Colonic mucosa (tissue), 4 donors: ENCODE measurements around the gene IGF2R. TPM values are rescaled to one million over a fixed set of nuclear protein-coding genes. Genes with fewer than 3 reads are reported as not detected.

ENCODE experiments used
- DNase-seq: peaks from one replicate; pipeline ENCODE4 v3.0.0-alpha.2; 2020
- H3K27ac ChIP-seq: fragments of 200-600 bp; one replicate; pipeline ENCODE4 v1.8.0; 2021
- H3K27me3 ChIP-seq: fragments of 200-600 bp; one replicate; pipeline ENCODE4 v1.8.0; 2021
- H3K36me3 ChIP-seq: fragments of 200-600 bp; one replicate; pipeline ENCODE4 v1.8.0; 2021
- H3K4me1 ChIP-seq: fragments of 200-600 bp; one replicate; pipeline ENCODE4 v1.8.0; 2021; ENCODE audit warnings: mild to moderate bottlenecking
- H3K4me3 ChIP-seq: fragments of 200-600 bp; one replicate; pipeline ENCODE4 v1.8.0; 2021
- H3K9ac ChIP-seq, 2 donors: one replicate each; pipeline ENCODE4 v1.7.0; 2013; ENCODE audit warnings: control low read depth in 2 of 2, low read depth in 2 of 2, low read length in 2 of 2
- H3K9me3 ChIP-seq: fragments of 200-600 bp; one replicate; pipeline ENCODE4 v1.8.0; 2021
- CTCF ChIP-seq: fragments of 200-600 bp; IDR thresholded peaks from one replicate; pipeline ENCODE4 v1.8.0; 2022; ENCODE audit warnings: antibody characterized with exemption, mild to moderate bottlenecking
- intact Hi-C: fragments of 100-400 bp; cut with DNase I; formaldehyde crosslinking; loops from one replicate; pipeline ENCODE4 v1.14.1; 2022
- total RNA-seq, 2 donors: library from RNA; stranded (reverse); fragmentation: NEBNext Ultra II Directional in 1 of 2; extraction: Animal tissue kit (Norgen Biotek cat#: 25700) in 1 of 2; gene quantifications; one replicate each; pipeline ENCODE4 v1.2.1, GENCODE V29; 2021
- donor health status: healthy.
- donor health status: DM: no; HTN: no; CAD: no.
- donor health status: DM: no; HTN: no; CAD: no.

IGF2R gene
- total RNA-seq, 2 donors from 2014 or later: 73.8 to 84.4 TPM

- Histone ChIP-seq H3K4me1 (no peaks in the 10 kb centered on the region), H3K27me3 (no peaks in the 10 kb centered on the region), H3K27ac (no peak overlapping the region), H3K4me3 (no peak overlapping the region), H3K9me3 (no peaks in the 10 kb centered on the region), H3K36me3 (no peaks in the 10 kb centered on the region), H3K9ac (no peak overlapping the region)
- DNase-seq: no peak
- no peak for TF ChIP-seq CTCF
- intact Hi-C loops: no loop called here
Measured at GRCh38 chr6:160141001-160141726, 172.3 kb downstream of the IGF2R start.

GRCh38 chr6:160142115-160142715, 173.3 kb downstream of the IGF2R start:
- H3K4me1 ChIP-seq: no peaks in the 10 kb centered on the region
- intact Hi-C loops: no loop called here
- H3K27me3 ChIP-seq: no peaks in the 10 kb centered on the region
- DNase-seq: no peak
- H3K36me3 ChIP-seq: no peaks in the 10 kb centered on the region
- H3K4me3 ChIP-seq: no peak overlapping the region
- H3K27ac ChIP-seq: no peak overlapping the region
- no peak overlapping the region for H3K9ac ChIP-seq
- TF ChIP-seq CTCF: no peak
- no peaks in the 10 kb centered on the region for H3K9me3 ChIP-seq

DNA sequence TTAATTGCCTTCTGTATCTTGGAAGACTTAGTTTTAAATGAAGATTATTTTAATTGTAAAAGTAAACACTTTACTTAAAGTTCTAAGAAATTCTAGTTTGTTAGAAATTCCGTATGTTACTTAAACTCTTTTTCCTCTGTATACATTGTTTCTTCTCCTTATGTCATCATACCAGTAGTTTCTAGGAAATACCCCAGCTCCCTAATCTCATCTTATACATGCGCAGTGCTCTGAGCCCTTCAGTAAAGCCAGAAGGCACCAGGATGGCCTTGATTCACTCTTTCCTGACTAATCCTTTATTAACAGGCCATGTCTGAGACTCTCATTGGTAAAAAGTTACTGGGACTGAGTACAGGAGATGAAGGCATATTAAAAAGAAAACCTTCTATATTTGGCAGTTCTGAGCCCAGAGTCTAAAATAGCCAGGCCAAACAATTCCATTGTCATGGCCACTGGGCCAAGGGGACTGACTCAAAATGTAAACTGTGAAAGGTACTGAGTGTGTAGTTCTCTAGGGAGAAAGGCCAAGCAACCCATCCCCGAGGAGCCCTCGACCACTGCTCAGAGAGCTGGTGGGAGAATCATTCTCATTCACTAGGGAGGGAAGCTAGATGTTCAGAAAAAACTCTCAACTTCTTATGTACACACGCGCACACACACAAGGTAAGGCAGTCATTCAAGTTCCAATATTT, 177.7 kb downstream of the IGF2R start:
- intact Hi-C loops: no loop called here
- Histone ChIP-seq H3K9me3 (no peaks in the 10 kb centered on the region), H3K27me3 (no peaks in the 10 kb centered on the region), H3K36me3 (no peaks in the 10 kb centered on the region), H3K9ac (no peak overlapping the region), H3K27ac (no peak overlapping the region), H3K4me1 (no peaks in the 10 kb centered on the region), H3K4me3 (no peak overlapping the region)
- TF ChIP-seq CTCF: no peak
- no peak for DNase-seq

GRCh38 chr6:160147146-160147536, 178.3 kb downstream of the IGF2R start:
- H3K4me1 ChIP-seq: no peaks in the 10 kb centered on the region
- TF ChIP-seq CTCF: no peak
- intact Hi-C loops: no loop called here
- H3K9ac ChIP-seq: no peak overlapping the region
- H3K4me3 ChIP-seq: no peak overlapping the region
- no peak for DNase-seq
- H3K27ac ChIP-seq: no peak overlapping the region
- no peaks in the 10 kb centered on the region for H3K27me3 ChIP-seq
- no peaks in the 10 kb centered on the region for H3K9me3 ChIP-seq
- H3K36me3 ChIP-seq: no peaks in the 10 kb centered on the region

DNA sequence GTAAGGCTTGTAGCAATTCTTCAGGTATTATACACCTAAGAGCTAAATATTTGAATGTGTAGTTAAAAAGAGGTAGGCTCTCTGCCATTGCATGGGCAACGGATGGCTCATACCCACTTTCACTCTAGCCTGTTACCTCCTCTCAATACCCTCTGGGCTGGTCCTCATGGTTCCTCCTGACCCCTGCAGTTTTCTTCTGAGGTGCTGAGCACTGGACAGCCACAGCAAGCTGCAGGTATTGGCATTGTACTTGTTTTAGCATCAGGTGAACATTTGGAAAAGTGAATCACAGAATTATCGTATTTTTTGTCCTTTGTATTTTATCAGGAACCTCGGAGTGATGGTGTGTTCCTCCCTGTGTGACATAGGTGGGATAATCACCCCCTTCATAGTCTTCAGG, 185.6 kb downstream of the IGF2R start:
- no peak overlapping the region for H3K4me3 ChIP-seq
- no peaks in the 10 kb centered on the region for H3K27me3 ChIP-seq
- H3K36me3 ChIP-seq: no peaks in the 10 kb centered on the region
- H3K9ac ChIP-seq: no peak overlapping the region
- no peaks in the 10 kb centered on the region for H3K9me3 ChIP-seq
- H3K4me1 ChIP-seq: no peaks in the 10 kb centered on the region
- no peak overlapping the region for H3K27ac ChIP-seq
- intact Hi-C loops: no loop called here
- DNase-seq: no peak
- TF ChIP-seq CTCF: no peak
